GM12865 (cell line): ENCODE results near the gene ABCB9.

Source experiments
- DNase-seq: peaks from one replicate; pipeline ENCODE4 v3.0.0; 2010; ENCODE audit warnings: low read depth
- H3K4me3 ChIP-seq: 2 replicates; pipeline ENCODE4 v1.5.1; 2011; ENCODE audit warnings: mild to moderate bottlenecking, low read depth, low read length, control low read depth
- CTCF ChIP-seq: IDR thresholded peaks from 2 replicates; pipeline ENCODE4 v1.5.1; 2011; ENCODE audit warnings: low read length, control low read depth, low read depth, inconsistent platforms; ENCODE audit not compliant: insufficient read depth; ENCODE audit errors: missing control alignments

ABCB9 gene

DNA sequence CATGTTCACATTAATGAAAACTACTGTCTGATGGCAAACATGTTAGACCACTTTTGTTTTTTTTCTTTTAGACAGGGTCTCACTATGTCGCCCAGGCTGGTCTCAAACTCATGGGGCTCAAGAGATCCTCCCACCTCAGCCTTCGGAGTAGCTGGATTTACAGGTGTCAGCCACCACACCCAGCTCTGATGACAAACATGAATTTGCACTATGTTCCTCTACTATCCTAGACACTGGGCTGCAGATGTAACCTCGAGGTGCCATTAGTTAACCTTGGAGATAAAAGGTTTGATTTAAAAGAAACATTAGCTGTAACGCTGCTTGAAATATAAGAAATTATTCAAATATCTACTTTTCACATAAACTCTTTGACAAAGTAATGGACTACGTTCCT lies 78.4 kb downstream of the ABCB9 start:
- TF ChIP-seq CTCF: no peak
- peak overlapping the region; percentile 33 for H3K4me3 ChIP-seq

DNA sequence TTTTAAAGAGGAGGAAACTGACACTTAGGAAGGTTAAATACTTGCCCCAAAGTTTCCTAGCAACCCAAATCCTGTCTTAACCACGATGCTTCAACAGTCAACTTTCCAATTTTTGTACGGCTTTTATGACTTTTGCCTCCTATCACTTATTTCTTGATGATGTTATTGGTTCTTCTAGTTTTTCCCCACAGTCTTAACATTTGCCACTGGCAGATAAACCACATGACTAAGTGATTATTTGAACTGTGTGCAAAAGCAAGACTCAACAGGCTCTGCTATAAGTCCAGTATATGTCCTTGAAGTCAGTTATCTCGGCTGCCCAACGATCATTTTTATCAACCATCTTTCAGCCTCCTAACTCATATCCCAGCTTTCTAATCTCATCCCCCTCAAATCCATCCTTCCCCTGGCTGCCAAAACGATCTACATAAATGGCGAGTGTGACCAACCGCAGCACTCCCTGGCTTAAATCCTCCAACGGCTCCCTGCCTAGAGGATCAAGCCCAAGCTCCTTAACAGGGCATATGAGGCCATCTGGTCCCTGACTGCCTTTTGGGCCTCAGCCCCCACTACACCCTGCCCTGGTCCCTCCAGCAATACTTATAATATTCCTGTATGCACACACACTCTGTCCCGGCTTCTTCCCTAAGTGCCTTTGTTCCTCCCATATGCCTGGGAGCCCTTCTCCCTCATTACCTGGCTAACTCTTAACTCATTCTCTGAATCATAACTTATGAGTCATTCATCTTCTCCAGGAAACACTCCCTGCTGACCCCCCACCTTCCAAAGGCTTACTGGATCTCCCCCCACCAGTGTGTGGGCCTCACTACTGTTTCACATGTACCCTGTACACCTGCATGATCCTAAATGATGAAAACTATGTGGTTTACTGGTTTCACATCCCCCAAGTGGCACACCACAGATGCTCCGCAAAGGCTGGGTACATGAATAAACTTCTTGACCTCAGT lies 79.1 kb downstream of the ABCB9 start:
- peak; percentile 84 for DNase-seq
- no peak overlapping the region for H3K4me3 ChIP-seq
- TF ChIP-seq CTCF: no peak

More for the DNA sequence above, 78.4 kb downstream of the ABCB9 start:
- DNase-seq: no peak

- H3K4me3 ChIP-seq: no peak overlapping the region
- DNase-seq: no peak
- TF ChIP-seq CTCF: no peak
Measured at GRCh38 chr12:122886161-122886560, 80.1 kb downstream of the ABCB9 start.

- TF ChIP-seq CTCF: no peak
- H3K4me3 ChIP-seq: no peak overlapping the region
- DNase-seq: no peak
Measured at GRCh38 chr12:122884860-122885259, 81.4 kb downstream of the ABCB9 start.

DNA sequence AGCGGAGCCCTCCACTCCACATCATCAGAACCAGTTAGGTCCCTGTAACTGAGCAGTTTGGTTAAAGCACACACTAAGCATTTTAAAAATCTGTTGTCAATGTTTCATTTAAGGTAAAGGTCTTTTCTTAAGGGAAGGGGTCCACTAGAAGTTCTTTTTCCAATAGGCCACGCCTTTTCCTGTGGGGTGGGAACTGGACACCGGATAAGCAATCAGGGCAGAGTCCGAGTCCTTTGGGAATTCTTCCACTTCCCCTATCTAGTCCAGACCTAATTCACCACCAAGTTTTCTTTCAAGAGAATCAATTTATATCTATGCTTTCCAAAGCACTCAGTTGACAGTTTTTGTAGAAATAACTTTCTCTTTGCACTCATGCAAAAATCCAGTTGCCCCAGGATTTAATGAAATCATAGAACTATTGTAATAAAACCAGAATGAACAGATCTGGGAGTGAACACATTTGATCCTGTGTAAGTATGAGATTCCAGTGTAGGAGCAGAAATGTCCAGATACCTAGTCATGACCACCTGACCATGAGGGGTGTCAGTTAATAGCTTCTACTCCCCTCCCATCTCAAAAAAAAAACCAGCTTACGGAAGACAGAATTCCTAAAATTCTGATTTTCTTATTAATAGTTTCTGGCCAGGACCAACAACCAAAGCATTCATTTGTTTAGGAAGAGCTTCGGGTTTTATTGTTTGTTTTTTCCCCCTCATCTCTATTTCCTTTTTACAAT lies 82.0 kb downstream of the ABCB9 start:
- no peak for DNase-seq
- no peak overlapping the region for H3K4me3 ChIP-seq
- TF ChIP-seq CTCF: no peak

- H3K4me3 ChIP-seq: no peak overlapping the region
Measured at GRCh38 chr12:122882908-122883558, 83.2 kb downstream of the ABCB9 start.

More at GRCh38 chr12:122882908-122883558, 83.2 kb downstream of the ABCB9 start:
- no peak for TF ChIP-seq CTCF
- DNase-seq: no peak
